ENCODE data around the gene ANXA2. TPM values are rescaled to one million over a fixed set of nuclear protein-coding genes. Genes with fewer than 3 reads are reported as not detected.

Gene ANXA2
- total RNA-seq, 4 donors from 2014 or later = 487 to 718 (median 620) TPM

GRCh38 chr15:60371175-60372051 lies 26.4 kb downstream of the ANXA2 start:
- intact Hi-C loops (cut with DNase I; ENCODE audit: low total_unique reads) = no loop called here

GRCh38 chr15:60370869-60371136 lies 27.0 kb downstream of the ANXA2 start:
- H3K27ac ChIP-seq = peak overlapping the region; percentile 75 to 79 (median 77)
- no peak for DNase-seq
- intact Hi-C loops (cut with DNase I; ENCODE audit: low total_unique reads) (no loop called here), in situ Hi-C loops (cut with MboI; ENCODE audit: low pct_ligation_motif_present in 1 of 4, low pct_unique_long_range_greater_than_20kb in 1 of 4, low sequenced_read_pairs in 3 of 4) (no loop called here)
- H3K4me1 ChIP-seq = peaks cover 15 to 57% (median 42%) of the 10 kb centered on the region in 4 donors
- TF ChIP-seq POLR2AphosphoS5 (IDR thresholded peaks at IDR 0.05) (no peak), POLR2A (IDR thresholded peaks at IDR 0.05) (no peak), CTCF (IDR thresholded peaks at IDR 0.05) (no peak), EP300 (IDR thresholded peaks at IDR 0.05; ENCODE audit: low read depth) (no peak)
- no peaks in the 10 kb centered on the region for H3K9me3 ChIP-seq
- no peak overlapping the region for H3K4me3 ChIP-seq
- WGBS, 2 donors (ENCODE audit: low coverage in 1 of 2) = 44 to 50% methylated on average over 1 of the region's 1 CpG
- no peaks in the 10 kb centered on the region for H3K27me3 ChIP-seq
- peaks cover 0 to 5% (median 0%) of the 10 kb centered on the region in 4 donors for H3K36me3 ChIP-seq

More at GRCh38 chr15:60371175-60372051, 26.4 kb downstream of the ANXA2 start:
- WGBS, 2 donors (ENCODE audit: low coverage in 1 of 2) = 48 to 58% methylated on average over 12 to 20 of the region's 20 CpGs
- H3K9me3 ChIP-seq = no peaks in the 10 kb centered on the region
- peaks cover 15 to 58% (median 43%) of the 10 kb centered on the region in 4 donors for H3K4me1 ChIP-seq
- H3K4me3 ChIP-seq = no peak overlapping the region
- in situ Hi-C loops (cut with MboI; ENCODE audit: low pct_ligation_motif_present in 1 of 4, low pct_unique_long_range_greater_than_20kb in 1 of 4, low sequenced_read_pairs in 3 of 4) = no loop called here
- DNase-seq = peak; percentile 73
- H3K27ac ChIP-seq = peak overlapping the region; percentile 75 to 79 (median 77)
- H3K27me3 ChIP-seq = no peaks in the 10 kb centered on the region
- no peak for TF ChIP-seq POLR2A (IDR thresholded peaks at IDR 0.05)
- peak; percentile 74 to 87 (median 79) for TF ChIP-seq POLR2AphosphoS5 (IDR thresholded peaks at IDR 0.05)
- peak; percentile 32 for TF ChIP-seq EP300 (IDR thresholded peaks at IDR 0.05; ENCODE audit: low read depth)
- TF ChIP-seq CTCF (IDR thresholded peaks at IDR 0.05) = no peak
- H3K36me3 ChIP-seq = peaks cover 0 to 7% (median 0%) of the 10 kb centered on the region in 4 donors

DNA sequence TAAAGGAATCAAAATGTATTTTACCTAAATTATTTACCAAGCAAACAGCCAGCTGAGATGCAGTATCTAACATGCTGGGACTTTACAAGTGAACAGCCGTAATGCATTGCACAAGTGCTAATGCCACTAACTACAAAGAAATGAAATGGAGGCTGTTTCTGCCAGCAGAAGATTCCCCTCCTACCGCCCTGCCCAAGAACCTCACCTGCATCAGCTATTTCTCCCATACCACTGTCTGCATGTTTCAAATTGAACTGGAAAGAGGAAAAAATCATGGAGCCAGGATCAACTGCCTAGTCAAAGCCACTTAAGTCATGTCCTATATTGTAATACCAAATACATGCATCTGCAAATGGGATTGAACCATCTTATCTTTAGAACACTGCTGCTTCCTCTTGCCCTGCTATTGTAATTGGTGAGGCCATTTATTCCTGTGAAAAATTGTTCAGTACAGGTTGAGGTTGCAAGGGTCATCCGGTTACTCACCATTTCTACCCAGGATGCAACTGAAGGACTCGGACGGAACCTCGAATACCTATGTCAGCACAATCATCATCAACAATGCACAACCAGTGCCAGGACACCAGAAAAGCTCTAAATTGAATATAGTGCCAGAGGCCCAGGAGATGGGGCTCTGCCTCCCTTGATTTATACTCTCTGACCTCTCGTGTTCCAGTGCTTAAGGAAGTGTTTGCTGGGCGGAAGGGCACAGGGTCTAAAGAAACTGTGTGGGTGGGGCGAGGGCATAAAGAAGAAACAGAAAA lies 27.5 kb downstream of the ANXA2 start:
- H3K27me3 ChIP-seq = no peaks in the 10 kb centered on the region
- H3K36me3 ChIP-seq = peaks cover 0 to 5% (median 0%) of the 10 kb centered on the region in 4 donors
- no peak for TF ChIP-seq CTCF (IDR thresholded peaks at IDR 0.05)
- no peak for TF ChIP-seq POLR2A (IDR thresholded peaks at IDR 0.05)
- TF ChIP-seq POLR2AphosphoS5 (IDR thresholded peaks at IDR 0.05) = no peak
- no peak for TF ChIP-seq EP300 (IDR thresholded peaks at IDR 0.05; ENCODE audit: low read depth)
- 78 to 84% methylated on average over 7 to 9 of the region's 9 CpGs for WGBS, 2 donors (ENCODE audit: low coverage in 1 of 2)
- DNase-seq = no peak
- peaks cover 15 to 51% (median 39%) of the 10 kb centered on the region in 4 donors for H3K4me1 ChIP-seq
- in situ Hi-C loops (cut with MboI; ENCODE audit: low pct_ligation_motif_present in 1 of 4, low pct_unique_long_range_greater_than_20kb in 1 of 4, low sequenced_read_pairs in 3 of 4) (no loop called here), intact Hi-C loops (cut with DNase I; ENCODE audit: low total_unique reads) (no loop called here)
- no peak overlapping the region for H3K4me3 ChIP-seq
- peak overlapping the region; percentile 75 to 79 (median 77) for H3K27ac ChIP-seq
- no peaks in the 10 kb centered on the region for H3K9me3 ChIP-seq

DNA sequence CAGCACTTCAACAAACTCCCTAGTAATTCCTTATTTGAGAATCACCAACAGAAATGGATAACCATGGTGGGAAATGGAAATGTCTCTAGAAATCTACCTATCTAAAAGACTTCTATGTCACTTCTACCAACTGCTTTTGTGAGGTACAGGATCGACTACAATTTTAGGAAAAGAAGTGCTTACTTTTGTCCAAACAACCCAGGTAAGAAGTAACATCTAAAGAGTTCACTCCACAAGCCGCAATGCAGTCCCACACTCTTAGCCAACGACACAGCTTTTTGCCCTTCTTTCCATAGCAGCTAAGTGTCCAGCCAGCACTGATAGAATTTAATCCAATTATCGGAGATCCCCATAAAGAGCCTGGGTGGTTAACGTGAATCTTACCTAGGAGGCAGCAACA lies 28.1 kb downstream of the ANXA2 start:
- no peak overlapping the region for H3K4me3 ChIP-seq
- TF ChIP-seq POLR2AphosphoS5 (IDR thresholded peaks at IDR 0.05) (no peak), POLR2A (IDR thresholded peaks at IDR 0.05) (no peak), CTCF (IDR thresholded peaks at IDR 0.05) (no peak), EP300 (IDR thresholded peaks at IDR 0.05; ENCODE audit: low read depth) (no peak)
- intact Hi-C loops (cut with DNase I; ENCODE audit: low total_unique reads) = no loop called here
- H3K27ac ChIP-seq = peak overlapping the region; percentile 14 to 79 (median 47)
- DNase-seq = no peak
- H3K27me3 ChIP-seq = no peaks in the 10 kb centered on the region
- H3K9me3 ChIP-seq = no peaks in the 10 kb centered on the region
- 82 to 87% methylated on average over 4 to 5 of the region's 5 CpGs for WGBS, 2 donors (ENCODE audit: low coverage in 1 of 2)
- peaks cover 15 to 46% (median 35%) of the 10 kb centered on the region in 4 donors for H3K4me1 ChIP-seq
- in situ Hi-C loops (cut with MboI; ENCODE audit: low pct_ligation_motif_present in 1 of 4, low pct_unique_long_range_greater_than_20kb in 1 of 4, low sequenced_read_pairs in 3 of 4) = no loop called here
- peaks cover 0 to 5% (median 0%) of the 10 kb centered on the region in 4 donors for H3K36me3 ChIP-seq

Data from transverse colon (tissue), 4 donors.